ENCODE results near the gene RHOBTB3. TPM values are rescaled to one million over a fixed set of nuclear protein-coding genes. Genes with fewer than 3 reads are reported as not detected.

The RHOBTB3 gene
- total RNA-seq, 1 donor = 314 TPM

- peak overlapping the region; percentile 49 for H3K27ac ChIP-seq (ENCODE audit: low read depth, low read length)
- H3K4me3 ChIP-seq (ENCODE audit: insufficient read depth, low read length) = no peak overlapping the region
- H3K79me2 ChIP-seq (ENCODE audit: insufficient read depth, low read length) = no peaks in the 10 kb centered on the region
- no peaks in the 10 kb centered on the region for H3K27me3 ChIP-seq (ENCODE audit: insufficient read depth, low read length)
- TF ChIP-seq, protein P1, sequence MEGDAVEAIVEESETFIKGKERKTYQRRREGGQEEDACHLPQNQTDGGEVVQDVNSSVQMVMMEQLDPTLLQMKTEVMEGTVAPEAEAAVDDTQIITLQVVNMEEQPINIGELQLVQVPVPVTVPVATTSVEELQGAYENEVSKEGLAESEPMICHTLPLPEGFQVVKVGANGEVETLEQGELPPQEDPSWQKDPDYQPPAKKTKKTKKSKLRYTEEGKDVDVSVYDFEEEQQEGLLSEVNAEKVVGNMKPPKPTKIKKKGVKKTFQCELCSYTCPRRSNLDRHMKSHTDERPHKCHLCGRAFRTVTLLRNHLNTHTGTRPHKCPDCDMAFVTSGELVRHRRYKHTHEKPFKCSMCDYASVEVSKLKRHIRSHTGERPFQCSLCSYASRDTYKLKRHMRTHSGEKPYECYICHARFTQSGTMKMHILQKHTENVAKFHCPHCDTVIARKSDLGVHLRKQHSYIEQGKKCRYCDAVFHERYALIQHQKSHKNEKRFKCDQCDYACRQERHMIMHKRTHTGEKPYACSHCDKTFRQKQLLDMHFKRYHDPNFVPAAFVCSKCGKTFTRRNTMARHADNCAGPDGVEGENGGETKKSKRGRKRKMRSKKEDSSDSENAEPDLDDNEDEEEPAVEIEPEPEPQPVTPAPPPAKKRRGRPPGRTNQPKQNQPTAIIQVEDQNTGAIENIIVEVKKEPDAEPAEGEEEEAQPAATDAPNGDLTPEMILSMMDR (IDR thresholded peaks at IDR 0.05; ENCODE audit: extremely low read depth, low read depth, low read length) = no peak
- H3K4me2 ChIP-seq (ENCODE audit: insufficient read depth, low read length) = peak overlapping the region; percentile 49
- DNase-seq (ENCODE audit: insufficient read length, low spot score, missing footprints) = peak; percentile 46
- H3K4me1 ChIP-seq (ENCODE audit: insufficient read depth, low read length) = peaks cover 23% of the 10 kb centered on the region
- no peaks in the 10 kb centered on the region for H3K9me3 ChIP-seq (ENCODE audit: low read depth, low read length)
- H2AFZ ChIP-seq (ENCODE audit: low read length) = no peak overlapping the region
- no peaks in the 10 kb centered on the region for H4K20me1 ChIP-seq (ENCODE audit: insufficient read depth, low read length)
- no peaks in the 10 kb centered on the region for H3K36me3 ChIP-seq (ENCODE audit: insufficient read depth, low read length)
Measured at GRCh38 chr5:95715799-95716461, 15.2 kb upstream of the RHOBTB3 start.

- TF ChIP-seq, protein P1 (IDR thresholded peaks at IDR 0.05; ENCODE audit: extremely low read depth, low read depth, low read length) = no peak
- H3K36me3 ChIP-seq (ENCODE audit: insufficient read depth, low read length) = no peaks in the 10 kb centered on the region
- no peak for DNase-seq (ENCODE audit: insufficient read length, low spot score, missing footprints)
- H3K4me2 ChIP-seq (ENCODE audit: insufficient read depth, low read length) = no peak overlapping the region
- H3K9me3 ChIP-seq (ENCODE audit: low read depth, low read length) = no peaks in the 10 kb centered on the region
- H3K27ac ChIP-seq (ENCODE audit: low read depth, low read length) = no peak overlapping the region
- no peaks in the 10 kb centered on the region for H4K20me1 ChIP-seq (ENCODE audit: insufficient read depth, low read length)
- H3K79me2 ChIP-seq (ENCODE audit: insufficient read depth, low read length) = no peaks in the 10 kb centered on the region
- H3K4me3 ChIP-seq (ENCODE audit: insufficient read depth, low read length) = no peak overlapping the region
- H2AFZ ChIP-seq (ENCODE audit: low read length) = no peak overlapping the region
- no peaks in the 10 kb centered on the region for H3K27me3 ChIP-seq (ENCODE audit: insufficient read depth, low read length)
- peaks cover 19% of the 10 kb centered on the region for H3K4me1 ChIP-seq (ENCODE audit: insufficient read depth, low read length)
Measured at GRCh38 chr5:95717439-95717838, 13.7 kb upstream of the RHOBTB3 start.

- H3K27ac ChIP-seq (ENCODE audit: low read depth, low read length) = no peak overlapping the region
- no peaks in the 10 kb centered on the region for H4K20me1 ChIP-seq (ENCODE audit: insufficient read depth, low read length)
- H3K4me2 ChIP-seq (ENCODE audit: insufficient read depth, low read length) = no peak overlapping the region
- H3K9me3 ChIP-seq (ENCODE audit: low read depth, low read length) = no peaks in the 10 kb centered on the region
- no peaks in the 10 kb centered on the region for H3K79me2 ChIP-seq (ENCODE audit: insufficient read depth, low read length)
- no peak overlapping the region for H2AFZ ChIP-seq (ENCODE audit: low read length)
- no peaks in the 10 kb centered on the region for H3K36me3 ChIP-seq (ENCODE audit: insufficient read depth, low read length)
- no peak for DNase-seq (ENCODE audit: insufficient read length, low spot score, missing footprints)
- no peak overlapping the region for H3K4me3 ChIP-seq (ENCODE audit: insufficient read depth, low read length)
- peaks cover 15% of the 10 kb centered on the region for H3K4me1 ChIP-seq (ENCODE audit: insufficient read depth, low read length)
- H3K27me3 ChIP-seq (ENCODE audit: insufficient read depth, low read length) = no peaks in the 10 kb centered on the region
- TF ChIP-seq, protein P1 (IDR thresholded peaks at IDR 0.05; ENCODE audit: extremely low read depth, low read depth, low read length) = no peak
Measured at GRCh38 chr5:95718203-95718602, 12.9 kb upstream of the RHOBTB3 start.

DNA sequence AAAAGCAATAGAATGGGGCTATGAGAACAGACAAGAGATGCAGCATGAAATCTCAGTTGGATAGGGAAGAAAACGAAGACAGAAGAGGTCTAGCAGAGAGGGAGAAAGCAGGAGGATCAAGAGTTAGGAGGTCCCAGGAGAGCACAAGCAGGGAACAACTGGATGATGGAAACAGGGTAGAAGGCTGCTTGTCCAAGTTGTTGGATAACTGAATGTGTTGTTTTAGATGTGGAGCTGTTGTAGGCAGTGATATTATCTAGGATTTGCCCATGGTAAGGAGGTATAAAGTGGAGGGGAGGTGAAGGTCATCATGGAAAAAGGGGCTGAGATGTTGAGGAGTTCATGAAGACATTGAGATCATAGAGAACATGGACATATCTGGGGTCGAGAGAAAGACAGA, 12.4 kb upstream of the RHOBTB3 start:
- no peaks in the 10 kb centered on the region for H3K36me3 ChIP-seq (ENCODE audit: insufficient read depth, low read length)
- H3K27ac ChIP-seq (ENCODE audit: low read depth, low read length) = no peak overlapping the region
- no peak overlapping the region for H2AFZ ChIP-seq (ENCODE audit: low read length)
- no peaks in the 10 kb centered on the region for H3K9me3 ChIP-seq (ENCODE audit: low read depth, low read length)
- no peaks in the 10 kb centered on the region for H4K20me1 ChIP-seq (ENCODE audit: insufficient read depth, low read length)
- H3K4me1 ChIP-seq (ENCODE audit: insufficient read depth, low read length) = peaks cover 21% of the 10 kb centered on the region
- DNase-seq (ENCODE audit: insufficient read length, low spot score, missing footprints) = no peak
- no peaks in the 10 kb centered on the region for H3K27me3 ChIP-seq (ENCODE audit: insufficient read depth, low read length)
- TF ChIP-seq, protein P1 (IDR thresholded peaks at IDR 0.05; ENCODE audit: extremely low read depth, low read depth, low read length) = no peak
- H3K4me3 ChIP-seq (ENCODE audit: insufficient read depth, low read length) = no peak overlapping the region
- no peaks in the 10 kb centered on the region for H3K79me2 ChIP-seq (ENCODE audit: insufficient read depth, low read length)
- no peak overlapping the region for H3K4me2 ChIP-seq (ENCODE audit: insufficient read depth, low read length)

Measured in osteoblast (primary cell).